ENCODE data around the gene CUX1.
"Not testable (repeated sequence)": the region's sequence is repeated elsewhere in the genome, so short reads cannot be mapped to it uniquely, and the experiment has no call there.

The CUX1 gene

DNA sequence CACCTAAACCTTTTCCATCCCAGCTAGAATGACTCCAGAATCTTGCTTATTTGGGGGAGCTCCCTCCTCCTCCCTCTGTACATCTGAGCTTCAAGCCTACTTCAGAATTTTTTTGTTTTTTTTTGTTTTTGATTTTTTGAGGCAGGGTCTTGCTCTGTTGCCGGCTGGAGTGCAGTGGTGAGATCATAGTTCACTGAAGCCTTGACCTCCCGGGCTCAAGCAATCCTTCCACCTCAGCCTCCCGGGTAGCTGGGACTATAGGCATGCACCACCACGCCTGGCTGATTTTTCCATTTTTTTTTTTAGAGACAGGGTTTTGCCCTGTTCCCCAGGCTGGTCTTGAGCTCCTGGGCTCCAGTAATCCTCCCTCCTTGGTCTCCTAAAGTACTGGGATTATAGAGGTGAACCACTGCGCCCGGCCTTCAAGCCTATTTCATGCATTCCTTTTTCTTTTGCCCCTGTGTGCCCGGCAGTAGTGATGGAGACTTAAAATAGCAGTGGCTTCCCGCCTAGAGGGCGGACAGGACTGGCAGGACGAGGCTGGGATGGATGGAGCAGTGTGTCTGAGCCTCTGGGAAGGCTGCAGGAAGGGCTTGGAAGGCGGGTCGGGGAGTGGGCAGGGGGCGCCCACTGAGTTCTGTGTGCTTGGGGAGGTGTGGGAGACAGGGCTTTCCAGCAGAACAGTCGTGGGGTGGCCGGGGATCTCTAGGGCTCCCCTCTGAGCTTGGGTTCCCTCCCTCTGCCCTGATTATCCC lies 8.8 kb downstream of the CUX1 start:
- H3K4me2 ChIP-seq: no peak overlapping the region

DNA sequence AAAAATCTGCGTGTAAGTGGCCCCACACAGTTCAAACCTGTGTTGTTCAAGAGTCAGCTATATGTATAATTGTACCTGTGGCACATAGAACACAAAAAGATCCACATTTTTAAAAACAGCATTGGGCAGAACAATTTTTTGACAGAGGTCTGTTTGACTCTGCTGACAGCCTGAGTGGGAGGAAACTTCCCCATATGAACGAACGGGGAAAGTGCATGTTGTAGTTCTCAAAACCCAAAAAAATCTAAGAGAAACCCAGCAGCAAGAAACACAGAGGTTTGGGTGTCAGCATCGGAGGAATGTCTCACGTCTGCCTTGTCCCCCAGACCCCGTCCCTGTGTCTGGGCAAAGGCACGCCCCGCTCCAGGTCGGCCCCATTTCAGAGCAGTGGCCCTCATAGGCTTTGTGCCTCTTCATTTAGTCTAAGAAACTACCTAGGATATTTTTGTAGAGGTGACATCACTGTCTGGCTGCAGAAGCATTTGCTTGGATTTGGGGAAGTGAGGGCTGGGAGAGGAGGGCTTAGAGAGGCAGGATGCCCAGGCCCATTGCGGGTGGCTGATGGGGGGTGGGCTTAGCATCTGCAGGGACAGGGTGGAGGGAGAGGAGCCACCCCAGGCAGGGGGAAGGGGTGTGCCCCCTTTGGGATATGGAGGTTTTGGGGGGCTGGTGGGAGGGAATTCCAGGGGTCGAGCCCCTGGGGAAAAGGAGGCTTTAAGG lies 11.0 kb downstream of the CUX1 start:
- Histone ChIP-seq H4K20me1 (ENCODE audit: insufficient read depth) (peaks cover 11% of the 10 kb centered on the region; the same call in 1 of the 2 replicates), H2AFZ (ENCODE audit: low read depth) (no peak overlapping the region), H3K4me1 (ENCODE audit: low read depth, poor library complexity, severe bottlenecking) (no peaks in the 10 kb centered on the region), H3K27me3 (ENCODE audit: insufficient read depth, low read depth) (no peaks in the 10 kb centered on the region), H3K4me2 (no peak overlapping the region), H3K36me3 (ENCODE audit: insufficient read depth) (no peaks in the 10 kb centered on the region), H3K9ac (no peak overlapping the region), H3K27ac (no peak overlapping the region), H3K4me3 (IDR thresholded peaks at IDR 0.05; ENCODE audit: insufficient read depth, low read depth, low read length) (no peak overlapping the region), H3K79me2 (ENCODE audit: insufficient read depth, low read depth) (peaks cover 96% of the 10 kb centered on the region)
- TF ChIP-seq, protein P1, sequence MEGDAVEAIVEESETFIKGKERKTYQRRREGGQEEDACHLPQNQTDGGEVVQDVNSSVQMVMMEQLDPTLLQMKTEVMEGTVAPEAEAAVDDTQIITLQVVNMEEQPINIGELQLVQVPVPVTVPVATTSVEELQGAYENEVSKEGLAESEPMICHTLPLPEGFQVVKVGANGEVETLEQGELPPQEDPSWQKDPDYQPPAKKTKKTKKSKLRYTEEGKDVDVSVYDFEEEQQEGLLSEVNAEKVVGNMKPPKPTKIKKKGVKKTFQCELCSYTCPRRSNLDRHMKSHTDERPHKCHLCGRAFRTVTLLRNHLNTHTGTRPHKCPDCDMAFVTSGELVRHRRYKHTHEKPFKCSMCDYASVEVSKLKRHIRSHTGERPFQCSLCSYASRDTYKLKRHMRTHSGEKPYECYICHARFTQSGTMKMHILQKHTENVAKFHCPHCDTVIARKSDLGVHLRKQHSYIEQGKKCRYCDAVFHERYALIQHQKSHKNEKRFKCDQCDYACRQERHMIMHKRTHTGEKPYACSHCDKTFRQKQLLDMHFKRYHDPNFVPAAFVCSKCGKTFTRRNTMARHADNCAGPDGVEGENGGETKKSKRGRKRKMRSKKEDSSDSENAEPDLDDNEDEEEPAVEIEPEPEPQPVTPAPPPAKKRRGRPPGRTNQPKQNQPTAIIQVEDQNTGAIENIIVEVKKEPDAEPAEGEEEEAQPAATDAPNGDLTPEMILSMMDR (conservative IDR thresholded peaks at IDR 0.05; ENCODE audit: low read depth, low read length): no peak

More for the DNA sequence above, 8.8 kb downstream of the CUX1 start:
- Histone ChIP-seq H4K20me1 (ENCODE audit: insufficient read depth) (peaks cover 11% of the 10 kb centered on the region; the same call in 1 of the 2 replicates), H3K4me1 (ENCODE audit: low read depth, poor library complexity, severe bottlenecking) (no peaks in the 10 kb centered on the region), H3K36me3 (ENCODE audit: insufficient read depth) (no peaks in the 10 kb centered on the region), H3K9ac (no peak overlapping the region), H3K27me3 (ENCODE audit: insufficient read depth, low read depth) (no peaks in the 10 kb centered on the region), H3K79me2 (ENCODE audit: insufficient read depth, low read depth) (peaks cover 94% of the 10 kb centered on the region), H3K4me3 (IDR thresholded peaks at IDR 0.05; ENCODE audit: insufficient read depth, low read depth, low read length) (no peak overlapping the region), H2AFZ (ENCODE audit: low read depth) (no peak overlapping the region), H3K27ac (no peak overlapping the region)
- TF ChIP-seq, protein P1 (conservative IDR thresholded peaks at IDR 0.05; ENCODE audit: low read depth, low read length): no peak

DNA sequence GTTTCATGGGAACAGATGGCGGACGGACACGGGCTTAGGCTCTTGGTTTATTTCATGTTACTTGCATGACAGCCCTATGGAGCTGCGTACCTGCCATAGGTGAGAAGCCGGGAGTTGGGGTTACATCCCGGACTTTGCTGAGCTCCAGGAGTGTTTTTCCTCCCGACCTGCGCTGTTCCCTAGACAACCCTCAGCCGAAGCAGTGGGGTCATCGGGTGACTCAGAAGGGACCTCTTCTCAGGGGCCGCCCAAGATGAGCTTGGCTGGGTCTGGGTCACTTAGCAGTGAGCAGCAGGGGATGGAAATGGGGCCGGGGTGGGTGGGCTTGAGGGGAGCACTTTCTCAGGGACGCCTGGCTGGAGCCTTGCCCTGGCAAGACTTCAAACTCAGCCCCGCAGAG lies 11.9 kb downstream of the CUX1 start:
- no peaks in the 10 kb centered on the region for H3K36me3 ChIP-seq (ENCODE audit: insufficient read depth)
- no peak overlapping the region for H3K4me2 ChIP-seq
- no peak overlapping the region for H3K9ac ChIP-seq
- H2AFZ ChIP-seq (ENCODE audit: low read depth): no peak overlapping the region
- TF ChIP-seq, protein P1 (conservative IDR thresholded peaks at IDR 0.05; ENCODE audit: low read depth, low read length): no peak
- no peaks in the 10 kb centered on the region for H3K27me3 ChIP-seq (ENCODE audit: insufficient read depth, low read depth)
- peaks cover 8% of the 10 kb centered on the region; the same call in 1 of the 2 replicates for H4K20me1 ChIP-seq (ENCODE audit: insufficient read depth)
- no peaks in the 10 kb centered on the region for H3K4me1 ChIP-seq (ENCODE audit: low read depth, poor library complexity, severe bottlenecking)
- H3K4me3 ChIP-seq (IDR thresholded peaks at IDR 0.05; ENCODE audit: insufficient read depth, low read depth, low read length): no peak overlapping the region
- H3K27ac ChIP-seq: no peak overlapping the region
- peaks cover 94% of the 10 kb centered on the region for H3K79me2 ChIP-seq (ENCODE audit: insufficient read depth, low read depth)

DNA sequence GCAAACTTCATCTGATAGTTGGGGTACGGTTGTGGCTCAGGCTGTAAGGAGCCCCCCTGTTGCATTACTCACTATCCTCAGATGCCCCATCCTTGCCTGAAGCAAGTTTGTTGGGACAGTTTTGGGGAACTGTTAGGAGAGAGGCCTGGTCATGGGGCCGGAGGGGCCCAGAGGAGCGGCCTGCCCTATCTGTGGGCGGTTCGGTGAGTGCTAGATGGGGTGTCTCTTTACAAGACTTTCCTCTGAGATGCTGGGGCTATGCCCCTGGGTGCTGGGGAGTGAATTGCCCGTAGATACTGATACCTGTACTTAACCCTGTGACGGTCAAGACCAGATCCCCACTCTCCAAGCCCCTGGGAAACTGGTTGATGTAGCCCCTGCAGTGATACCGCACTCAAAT lies 12.4 kb downstream of the CUX1 start:
- TF ChIP-seq, protein P1 (conservative IDR thresholded peaks at IDR 0.05; ENCODE audit: low read depth, low read length): no peak
- Histone ChIP-seq H3K27ac (no peak overlapping the region), H3K36me3 (ENCODE audit: insufficient read depth) (no peaks in the 10 kb centered on the region), H4K20me1 (ENCODE audit: insufficient read depth) (peaks cover 6% of the 10 kb centered on the region; the same call in 1 of the 2 replicates), H3K79me2 (ENCODE audit: insufficient read depth, low read depth) (peaks cover 93% of the 10 kb centered on the region), H3K27me3 (ENCODE audit: insufficient read depth, low read depth) (no peaks in the 10 kb centered on the region), H3K4me3 (IDR thresholded peaks at IDR 0.05; ENCODE audit: insufficient read depth, low read depth, low read length) (no peak overlapping the region), H3K4me1 (ENCODE audit: low read depth, poor library complexity, severe bottlenecking) (no peaks in the 10 kb centered on the region), H3K9ac (no peak overlapping the region), H2AFZ (ENCODE audit: low read depth) (no peak overlapping the region), H3K4me2 (no peak overlapping the region)

DNA sequence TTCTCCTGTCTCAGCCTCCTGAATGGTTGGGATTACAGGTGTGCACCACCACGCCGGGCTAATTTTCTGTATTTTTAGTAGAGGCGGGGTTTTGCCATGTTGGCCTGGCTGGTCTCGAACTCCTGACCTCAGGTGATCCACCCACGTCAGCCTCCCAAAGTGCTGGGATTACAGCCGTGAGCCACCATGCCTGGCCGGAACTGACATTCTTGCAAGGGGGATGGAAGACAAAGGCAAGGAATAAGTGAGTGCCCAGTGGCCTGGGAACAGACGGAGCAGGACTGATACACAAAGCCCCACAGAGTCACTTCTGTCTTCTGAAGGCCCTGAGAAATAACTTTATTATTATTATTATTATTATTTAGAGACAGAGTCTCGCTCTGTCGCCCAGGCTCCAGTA lies 14.0 kb downstream of the CUX1 start:
- H3K27me3 ChIP-seq (ENCODE audit: insufficient read depth, low read depth); H3K4me2 ChIP-seq; H3K4me3 ChIP-seq (IDR thresholded peaks at IDR 0.05; ENCODE audit: insufficient read depth, low read depth, low read length); H3K36me3 ChIP-seq (ENCODE audit: insufficient read depth); H2AFZ ChIP-seq (ENCODE audit: low read depth); H3K9ac ChIP-seq; H3K27ac ChIP-seq; H3K4me1 ChIP-seq (ENCODE audit: low read depth, poor library complexity, severe bottlenecking); H4K20me1 ChIP-seq (ENCODE audit: insufficient read depth): not testable (repeated sequence)
- H3K79me2 ChIP-seq (ENCODE audit: insufficient read depth, low read depth): peaks cover 84% of the 10 kb centered on the region

Measured in KMS-11 (cell line).